ENCODE results near the gene ZCCHC8.
"Not testable (repeated sequence)": the region's sequence is repeated elsewhere in the genome, so short reads cannot be mapped to it uniquely, and the experiment has no call there.

Gene ZCCHC8

GRCh38 chr12:122471324-122472226 lies 29.2 kb downstream of the ZCCHC8 start:
- no peak for DNase-seq (ENCODE audit: low read depth)

DNA sequence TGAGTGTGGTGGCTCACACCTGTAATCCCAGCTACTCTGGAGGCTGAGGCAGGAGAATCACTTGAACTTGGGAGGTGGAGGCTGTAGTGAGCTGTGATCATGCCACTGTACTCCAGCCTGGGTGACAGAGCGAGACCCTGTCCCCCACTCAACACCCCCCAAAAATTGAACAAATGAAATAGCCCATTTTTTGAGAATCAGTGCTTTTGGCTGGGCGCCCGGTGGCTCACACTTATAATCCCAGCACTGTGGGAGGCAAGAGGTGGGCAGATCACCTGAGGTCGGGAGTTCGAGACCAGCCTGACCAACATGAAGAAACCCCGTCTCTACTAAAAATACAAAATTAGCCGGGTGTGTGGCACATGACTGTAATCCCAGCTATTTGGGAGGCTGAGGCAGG lies 30.2 kb downstream of the ZCCHC8 start:
- DNase-seq (ENCODE audit: low read depth) = not testable (repeated sequence)

DNA sequence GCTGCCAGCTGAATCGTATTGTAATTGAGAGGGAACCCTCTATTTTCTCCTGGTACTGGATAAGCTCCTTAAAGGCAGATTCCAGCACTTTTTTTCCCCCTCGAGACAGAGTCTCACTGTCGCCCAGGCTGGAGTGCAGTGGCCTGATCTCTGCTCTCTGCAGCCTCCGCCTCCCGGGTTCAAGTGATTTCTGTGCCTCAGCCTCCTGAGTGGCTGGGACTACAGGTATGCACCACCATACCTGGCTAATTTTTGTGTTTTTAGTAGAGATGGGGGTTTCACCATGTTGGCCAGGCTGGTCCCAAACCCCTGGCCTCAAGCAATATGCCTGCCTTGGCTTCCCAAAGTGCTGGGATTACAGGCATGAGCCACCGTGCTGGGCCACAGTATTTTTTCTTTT lies 30.9 kb downstream of the ZCCHC8 start:
- not testable (repeated sequence) for DNase-seq (ENCODE audit: low read depth)

- no peak for DNase-seq (ENCODE audit: low read depth)
Observed at GRCh38 chr12:122467983-122468382, 32.7 kb downstream of the ZCCHC8 start.

GRCh38 chr12:122464317-122465042 lies 36.3 kb downstream of the ZCCHC8 start:
- DNase-seq (ENCODE audit: low read depth) = not testable (repeated sequence)

DNA sequence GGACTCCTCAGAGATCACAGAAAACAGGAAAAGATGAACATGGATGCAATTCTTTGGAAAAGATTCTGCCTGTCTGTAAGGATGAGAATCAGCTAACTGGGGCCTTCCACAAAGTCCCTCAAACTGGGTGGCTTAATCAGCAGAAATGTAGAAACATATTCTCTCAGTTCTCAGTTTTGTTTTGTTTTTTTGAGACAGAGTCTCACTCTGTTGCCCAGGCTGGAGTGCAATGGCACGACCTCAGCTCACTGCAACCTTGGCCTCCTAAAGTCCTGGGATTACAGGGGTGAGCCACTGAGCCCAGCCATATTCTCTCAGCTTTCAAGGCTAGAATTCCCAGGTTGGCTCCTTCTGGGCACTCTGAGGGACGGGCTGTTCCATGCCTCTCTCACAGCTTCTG lies 40.1 kb downstream of the ZCCHC8 start:
- DNase-seq (ENCODE audit: low read depth) = no peak

DNA sequence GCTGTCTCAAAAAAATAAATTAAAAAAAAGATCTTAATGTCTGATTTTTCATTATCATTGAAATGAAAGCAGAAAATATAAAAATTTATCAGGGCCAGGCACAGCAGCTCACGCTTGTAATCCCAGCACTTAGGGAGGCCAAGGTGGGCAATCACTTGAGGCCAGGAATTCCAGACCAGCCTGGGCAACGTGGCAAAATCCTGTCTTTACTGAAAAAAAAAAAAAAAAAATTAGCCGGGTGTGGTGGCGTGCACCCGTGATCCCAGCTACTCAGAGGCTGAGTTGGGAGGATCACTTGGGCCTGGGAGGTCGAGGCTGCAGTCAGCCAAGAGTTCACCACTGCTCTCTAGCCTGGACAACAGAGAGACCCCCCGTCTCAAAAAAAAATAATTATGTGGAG lies 40.7 kb downstream of the ZCCHC8 start:
- no peak for DNase-seq (ENCODE audit: low read depth)

GRCh38 chr12:122459211-122459610 lies 41.5 kb downstream of the ZCCHC8 start:
- DNase-seq (ENCODE audit: low read depth) = no peak

DNA sequence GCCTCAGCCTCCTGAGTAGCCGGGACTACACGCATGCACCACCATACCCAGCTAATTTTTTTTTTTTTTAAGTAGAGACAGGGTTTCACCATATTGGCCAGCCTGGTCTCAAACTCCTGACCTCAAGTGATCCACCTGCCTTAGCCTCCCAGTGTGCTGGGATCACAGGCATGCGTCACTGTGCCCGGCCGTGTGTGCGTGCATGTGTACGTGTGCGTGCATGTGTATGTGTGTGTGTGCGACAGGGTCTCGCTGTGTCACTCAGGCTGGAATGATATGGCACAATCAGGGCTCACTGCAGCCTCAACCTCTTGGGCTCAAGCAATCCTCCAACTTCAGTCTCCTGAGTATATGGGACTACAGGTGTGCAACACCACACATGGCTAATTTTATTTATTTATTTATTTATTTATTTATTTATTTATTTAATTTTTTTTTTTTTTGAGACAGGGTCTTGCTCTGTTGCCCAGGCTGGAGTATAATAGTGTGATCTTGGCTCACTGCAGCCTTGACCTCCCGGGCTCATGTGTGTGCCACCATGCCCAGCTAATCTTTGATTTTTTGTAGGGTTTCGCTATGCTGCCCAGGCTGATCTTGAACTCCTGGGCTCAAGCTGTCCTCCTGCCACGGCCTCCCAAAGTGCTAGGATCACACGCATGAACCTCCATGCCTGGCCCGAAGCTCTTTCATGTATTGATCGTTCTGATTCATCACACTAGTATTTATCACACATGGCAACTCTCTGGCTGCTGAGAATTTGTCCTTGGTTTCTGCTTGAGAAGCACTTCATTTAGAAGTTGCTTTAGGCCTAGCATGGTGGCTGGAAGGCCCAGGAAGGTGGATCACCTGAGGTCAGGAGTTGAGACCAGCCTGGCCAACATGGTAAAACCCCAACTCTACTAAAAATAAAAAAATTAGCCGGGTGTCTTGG lies 42.4 kb downstream of the ZCCHC8 start:
- DNase-seq (ENCODE audit: low read depth) = no peak

- DNase-seq (ENCODE audit: low read depth) = no peak
Observed at GRCh38 chr12:122457627-122458026, 43.1 kb downstream of the ZCCHC8 start.

GRCh38 chr12:122454739-122455138 lies 46.0 kb downstream of the ZCCHC8 start:
- no peak for DNase-seq (ENCODE audit: low read depth)

GRCh38 chr12:122454250-122454721 lies 46.4 kb downstream of the ZCCHC8 start:
- no peak for DNase-seq (ENCODE audit: low read depth)

GRCh38 chr12:122452701-122453285 lies 47.9 kb downstream of the ZCCHC8 start:
- DNase-seq (ENCODE audit: low read depth) = no peak

DNA sequence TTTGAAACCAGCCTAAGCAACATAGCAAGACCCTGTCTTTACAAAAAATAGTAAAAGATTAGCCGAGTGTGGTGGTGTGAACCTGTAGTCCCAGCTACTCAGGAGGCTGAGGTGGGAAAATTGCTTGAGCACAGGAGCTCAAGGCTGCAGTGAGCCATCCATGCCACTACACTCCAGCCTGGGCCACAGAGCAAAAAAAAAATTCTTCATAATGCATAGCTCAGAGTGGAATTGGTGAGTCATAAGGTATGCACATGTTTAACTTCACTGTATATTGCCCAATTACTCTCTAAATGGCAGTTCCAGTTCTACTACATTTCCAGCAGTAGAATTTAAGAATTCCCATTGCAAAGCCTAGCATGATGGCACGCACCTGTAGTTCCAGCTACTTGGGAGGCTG lies 51.4 kb downstream of the ZCCHC8 start:
- no peak for DNase-seq (ENCODE audit: low read depth)

GRCh38 chr12:122447825-122448224 lies 52.9 kb downstream of the ZCCHC8 start:
- DNase-seq (ENCODE audit: low read depth) = not testable (repeated sequence)

DNA sequence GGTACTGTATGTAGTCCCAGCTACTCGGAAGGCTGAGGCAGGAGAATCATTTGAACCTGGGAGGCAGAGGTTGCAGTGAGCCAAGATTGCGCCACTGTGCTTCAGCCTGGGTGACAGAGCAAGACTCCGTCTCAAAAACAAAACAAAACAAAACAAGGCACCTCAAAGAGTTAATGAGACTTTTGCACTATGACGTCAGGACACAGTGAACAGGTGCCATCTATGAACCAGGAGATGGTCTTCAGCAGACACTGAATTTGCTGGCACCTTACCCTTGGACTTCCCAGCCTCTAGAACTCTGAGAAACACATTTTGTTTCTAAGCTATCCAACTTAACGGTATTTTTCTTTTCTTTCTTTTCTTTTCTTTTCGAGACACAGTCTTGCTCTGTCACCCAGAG lies 54.3 kb downstream of the ZCCHC8 start:
- DNase-seq (ENCODE audit: low read depth) = not testable (repeated sequence)

GRCh38 chr12:122444071-122444470 lies 56.7 kb downstream of the ZCCHC8 start:
- not testable (repeated sequence) for DNase-seq (ENCODE audit: low read depth)

DNA sequence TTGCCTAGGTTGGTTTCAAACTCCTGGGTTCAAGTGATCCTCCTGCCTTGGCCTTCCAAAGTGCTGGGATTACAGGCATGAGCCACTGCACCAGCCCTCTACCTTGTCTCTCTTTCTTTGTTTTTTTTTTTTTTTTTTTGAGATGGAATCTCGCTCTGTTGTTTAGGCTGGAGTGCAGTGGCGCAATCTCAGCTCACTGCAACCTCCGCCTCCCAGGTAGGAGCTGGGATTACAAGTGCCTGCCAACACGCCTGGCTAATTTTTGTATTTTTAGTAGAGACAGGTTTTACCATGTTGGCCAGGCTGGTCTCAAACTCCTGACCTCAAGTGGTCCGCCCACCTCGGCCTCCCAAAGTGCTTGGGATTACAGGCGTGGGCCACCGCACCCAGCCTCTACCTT lies 61.9 kb downstream of the ZCCHC8 start:
- not testable (repeated sequence) for DNase-seq (ENCODE audit: low read depth)

DNA sequence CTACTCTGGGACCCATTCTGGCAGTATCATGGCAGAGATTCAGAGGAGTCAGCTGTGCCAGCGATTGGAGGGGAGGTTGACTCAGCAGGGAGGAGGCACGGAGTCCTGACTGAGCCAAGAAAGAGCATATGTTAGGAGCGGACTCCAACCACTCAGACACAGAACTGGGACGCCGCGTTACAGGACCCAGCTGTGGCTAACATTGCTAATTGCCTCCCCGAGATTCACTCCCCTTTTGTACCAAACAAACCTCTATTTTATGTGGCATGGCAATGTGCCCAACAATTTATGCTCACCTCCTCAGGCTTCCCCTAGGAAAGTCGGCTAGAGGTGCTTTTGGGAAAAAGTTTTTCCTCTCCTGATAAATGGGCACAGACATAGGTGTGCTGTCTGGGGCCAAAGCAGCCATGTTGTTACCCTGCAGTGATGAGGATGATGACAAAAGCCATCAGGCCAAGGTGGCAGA lies 63.0 kb downstream of the ZCCHC8 start:
- DNase-seq (ENCODE audit: low read depth) = no peak

DNA sequence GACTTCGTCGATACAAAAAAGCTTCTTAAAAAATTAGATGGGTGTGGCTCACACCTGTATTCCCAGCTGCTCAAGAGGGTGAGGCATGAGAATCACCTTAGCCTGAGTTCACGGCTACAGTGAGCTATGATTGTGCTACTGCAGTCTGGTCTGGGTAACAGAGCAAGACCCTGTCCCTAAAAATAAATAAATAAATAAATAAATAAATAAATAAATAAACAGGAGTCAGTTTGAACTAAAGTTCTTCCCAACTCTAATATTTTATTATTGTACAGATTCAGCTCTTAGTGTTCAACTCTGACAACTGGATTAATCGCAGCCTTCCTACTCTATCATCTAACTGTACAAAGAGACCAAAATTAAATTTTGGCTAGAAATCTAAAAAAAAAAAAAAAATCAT lies 65.5 kb downstream of the ZCCHC8 start:
- DNase-seq (ENCODE audit: low read depth) = no peak

GRCh38 chr12:122429043-122429442 lies 71.7 kb downstream of the ZCCHC8 start:
- not testable (repeated sequence) for DNase-seq (ENCODE audit: low read depth)
